Uterus (tissue), 2 donors: Measurements from ENCODE around the gene OR1K1.

Source experiments
- CTCF ChIP-seq, 4 experiments: fragments of 200-600 bp in 2 of 4; fragments of 450-650 bp in 2 of 4; sonication (generic) in 2 of 4; IDR thresholded peaks; one replicate each; pipeline ENCODE4 v1.5.1; 2016 to 2019; ENCODE audit warnings: antibody characterized with exemption in 4 of 4, mild to moderate bottlenecking in 2 of 4, moderate library complexity in 1 of 4
- POLR2A ChIP-seq, 2 donors: fragments of 450-650 bp; IDR thresholded peaks; one replicate each; pipeline ENCODE4 v1.6.1; 2016; ENCODE audit warnings: antibody characterized with exemption in 2 of 2, mild to moderate bottlenecking in 1 of 2, moderate library complexity in 1 of 2

GRCh38 chr9:122827761-122828093 is 27.8 kb downstream of the OR1K1 start:
- TF ChIP-seq POLR2A (IDR thresholded peaks at IDR 0.05), result no peak
- no peak for TF ChIP-seq CTCF (IDR thresholded peaks at IDR 0.05)
